H1 (cell line): ENCODE data around the gene CCDC93. TPM values are rescaled to one million over a fixed set of nuclear protein-coding genes. Genes with fewer than 3 reads are reported as not detected.

ENCODE experiments used
- CTCF ChIA-PET: fragments of 300-600 bp; sonication (Branson Sonifier 250); formaldehyde crosslinking; loops from one replicate; lab custom pipeline; 2021; ENCODE audit not compliant: partially characterized antibody; lab: Charles Lee
- POLR2A ChIA-PET: fragments of 300-600 bp; sonication (Branson Sonifier 250); formaldehyde crosslinking; loops from one replicate; lab custom pipeline; 2021; ENCODE audit warnings: inconsistent platforms; ENCODE audit not compliant: partially characterized antibody; lab: Charles Lee
- DNase-seq, 2 experiments: peaks; one replicate each; pipeline versions ENCODE4 v3.0.0 to v3.0.0-alpha.2; 2010 to 2022; ENCODE audit warnings: low spot score in 2 of 2, low read depth in 1 of 2, mixed read lengths in 1 of 2
- FAIRE-seq: peaks from 2 replicates; lab custom pipeline; 2011; peaks lifted over from hg19 to GRCh38; lab: Jason Lieb, UNC
- H2AFZ ChIP-seq: 2 replicates; pipeline ENCODE4 v1.8.1; 2012; ENCODE audit warnings: low read length, inconsistent platforms
- H2AK5ac ChIP-seq: 2 replicates; pipeline ENCODE4 v1.6.1; 2013; ENCODE audit warnings: low read depth, low read length
- H2BK120ac ChIP-seq: replicated peaks from 2 replicates; pipeline ENCODE3; 2013; ENCODE audit warnings: low read depth, low read length, inconsistent platforms
- H2BK12ac ChIP-seq: 2 replicates; pipeline ENCODE4 v1.6.1; 2013; ENCODE audit warnings: low read depth, low read length
- H2BK15ac ChIP-seq: 2 replicates; pipeline ENCODE4 v1.6.1; 2013; ENCODE audit warnings: low read length
- H2BK20ac ChIP-seq: 2 replicates; pipeline ENCODE4 v1.6.1; 2013; ENCODE audit warnings: low read length
- H2BK5ac ChIP-seq: 2 replicates; pipeline ENCODE4 v1.6.1; 2013; ENCODE audit warnings: low read depth, low read length
- H3K14ac ChIP-seq: 2 replicates; pipeline ENCODE4 v1.6.1; 2013; ENCODE audit warnings: inconsistent platforms; ENCODE audit not compliant: insufficient read length
- H3K18ac ChIP-seq: 2 replicates; pipeline ENCODE4 v1.6.1; 2013; ENCODE audit warnings: low read length; ENCODE audit errors: extremely low read depth
- H3K23ac ChIP-seq: 2 replicates; pipeline ENCODE4 v1.6.1; 2013; ENCODE audit warnings: inconsistent platforms; ENCODE audit not compliant: insufficient read length
- H3K23me2 ChIP-seq: 2 replicates; pipeline ENCODE4 v1.6.1; 2013; ENCODE audit warnings: low read depth, low read length
- H3K27ac ChIP-seq: 2 replicates; pipeline ENCODE4 v1.6.1; 2011; ENCODE audit warnings: low read depth, low read length, inconsistent platforms
- H3K27me3 ChIP-seq, 4 experiments: replicated peaks in 1 of 4; 1 replicate in 1 of 4; 2 replicates in 3 of 4; pipeline versions ENCODE4 v1.6.1 to v1.8.1; 2011 to 2013; ENCODE audit warnings: low read length in 3 of 4, mild to moderate bottlenecking in 3 of 4, inconsistent platforms in 2 of 4, mixed read lengths in 2 of 4, moderate library complexity in 1 of 4; ENCODE audit not compliant: control insufficient read depth in 3 of 4, insufficient read depth in 3 of 4; ENCODE audit errors: extremely low read depth in 1 of 4
- H3K36me3 ChIP-seq, 4 experiments: 2 replicates each; pipeline versions ENCODE4 v1.6.1 to v1.8.1; 2011 to 2013; ENCODE audit warnings: mild to moderate bottlenecking in 4 of 4, low read length in 3 of 4, moderate library complexity in 2 of 4, control low read depth in 1 of 4, inconsistent platforms in 1 of 4; ENCODE audit not compliant: insufficient read depth in 4 of 4, control insufficient read depth in 2 of 4
- H3K4ac ChIP-seq: replicated peaks from 2 replicates; pipeline ENCODE3; 2013; ENCODE audit warnings: low read length, low read depth, mixed read lengths, inconsistent platforms; ENCODE audit not compliant: insufficient read length
- H3K4me1 ChIP-seq, 4 experiments: replicated peaks in 1 of 4; 1 replicate in 1 of 4; 2 replicates in 3 of 4; pipeline versions ENCODE4 v1.6.1 to v1.8.1; 2011 to 2013; ENCODE audit warnings: low read length in 3 of 4, inconsistent platforms in 2 of 4, mixed read lengths in 1 of 4; ENCODE audit not compliant: insufficient read depth in 4 of 4, control insufficient read depth in 3 of 4
- H3K4me2 ChIP-seq, 2 experiments: 2 replicates each; pipeline versions ENCODE4 v1.6.1 to v1.8.1; 2011 to 2013; ENCODE audit warnings: low read depth in 2 of 2, low read length in 2 of 2, control low read depth in 1 of 2, inconsistent platforms in 1 of 2, mild to moderate bottlenecking in 1 of 2; ENCODE audit not compliant: insufficient read depth in 1 of 2
- H3K4me3 ChIP-seq, 4 experiments: fragments of 200-600, 300-600 bp in 1 of 4; sonication (generic), shearing (Covaris generic), sonication (Bioruptor Twin) in 1 of 4; 2 replicates each; pipeline versions ENCODE4 v1.5.1 to v1.8.1; 2011 to 2016; ENCODE audit warnings: low read length in 4 of 4, low read depth in 3 of 4, control low read depth in 2 of 4, inconsistent platforms in 2 of 4, mild to moderate bottlenecking in 2 of 4, mixed read lengths in 1 of 4, moderate library complexity in 1 of 4; ENCODE audit not compliant: insufficient read depth in 2 of 4; ENCODE audit errors: extremely low read depth in 1 of 4
- H3K56ac ChIP-seq: replicated peaks from 2 replicates; pipeline ENCODE3; 2013; ENCODE audit warnings: low read depth, mild to moderate bottlenecking, mixed read lengths, low read length, inconsistent platforms; ENCODE audit not compliant: insufficient read length
- H3K79me1 ChIP-seq: 2 replicates; pipeline ENCODE4 v1.6.1; 2013; ENCODE audit warnings: low read depth, low read length, control low read depth
- H3K79me2 ChIP-seq, 2 experiments: 2 replicates each; pipeline versions ENCODE4 v1.6.1 to v1.8.1; 2012 to 2013; ENCODE audit warnings: low read length in 2 of 2, mild to moderate bottlenecking in 2 of 2, inconsistent platforms in 1 of 2; ENCODE audit not compliant: insufficient read depth in 2 of 2, control insufficient read depth in 1 of 2
- H3K9ac ChIP-seq, 4 experiments: replicated peaks in 1 of 4; 1 replicate in 1 of 4; 2 replicates in 3 of 4; pipeline versions ENCODE4 v1.6.1 to v1.8.1; 2011 to 2013; ENCODE audit warnings: low read depth in 3 of 4, low read length in 3 of 4, control low read depth in 2 of 4, mild to moderate bottlenecking in 2 of 4, moderate library complexity in 2 of 4, inconsistent platforms in 1 of 4; ENCODE audit errors: extremely low read depth in 1 of 4
- H3K9me3 ChIP-seq, 2 experiments: 2 replicates each; pipeline versions ENCODE4 v1.6.1 to v1.8.1; 2012 to 2013; ENCODE audit warnings: mild to moderate bottlenecking in 2 of 2, moderate library complexity in 2 of 2, control low read depth in 1 of 2, inconsistent platforms in 1 of 2, low read depth in 1 of 2, low read length in 1 of 2, mixed read lengths in 1 of 2; ENCODE audit not compliant: insufficient read depth in 2 of 2
- H4K20me1 ChIP-seq, 2 experiments: replicated peaks in 1 of 2; 2 replicates each; pipeline versions ENCODE3 to v1.8.1; 2011 to 2013; ENCODE audit warnings: inconsistent platforms in 2 of 2, low read length in 2 of 2, mild to moderate bottlenecking in 1 of 2; ENCODE audit not compliant: insufficient read depth in 2 of 2, control insufficient read depth in 1 of 2
- H4K5ac ChIP-seq: 2 replicates; pipeline ENCODE4 v1.6.1; 2013; ENCODE audit warnings: low read length, low read depth, mixed read lengths, inconsistent platforms; ENCODE audit not compliant: insufficient read length
- H4K8ac ChIP-seq: 2 replicates; pipeline ENCODE4 v1.8.0; 2013; ENCODE audit warnings: mild to moderate bottlenecking, moderate library complexity, low read length, inconsistent platforms; ENCODE audit not compliant: insufficient read depth; ENCODE audit errors: extremely low read depth
- H4K91ac ChIP-seq: replicated peaks from 2 replicates; pipeline ENCODE3; 2013; ENCODE audit warnings: low read length, mixed read lengths, inconsistent platforms; ENCODE audit not compliant: insufficient read length
- ATF3 ChIP-seq: IDR thresholded peaks from 2 replicates; pipeline ENCODE4 v1.6.1; 2011; ENCODE audit warnings: low read depth, mild to moderate bottlenecking, low read length; ENCODE audit not compliant: insufficient read depth
- CTCF ChIP-seq, 3 experiments: IDR thresholded peaks; 1 replicate in 2 of 3; 2 replicates in 1 of 3; pipeline versions ENCODE4 v1.5.1 to v1.6.1; 2011; ENCODE audit warnings: low read length in 3 of 3, mild to moderate bottlenecking in 3 of 3, inconsistent platforms in 2 of 3, low read depth in 1 of 3, moderate library complexity in 1 of 3; ENCODE audit not compliant: insufficient read depth in 1 of 3; ENCODE audit errors: control extremely low read depth in 1 of 3
- EP300 ChIP-seq, 2 experiments: IDR thresholded peaks; 1 replicate in 1 of 2; 2 replicates in 1 of 2; pipeline ENCODE4 v1.6.1; 2011 to 2012; ENCODE audit warnings: low read depth in 2 of 2, low read length in 2 of 2, mild to moderate bottlenecking in 2 of 2, borderline replicate concordance in 1 of 2, inconsistent platforms in 1 of 2, moderate library complexity in 1 of 2
- JUN ChIP-seq: IDR thresholded peaks from 2 replicates; pipeline ENCODE4 v1.6.1; 2011; ENCODE audit warnings: low read depth, mild to moderate bottlenecking, improper control_type of control experiment, low read length
- RNF2 ChIP-seq: fragments of 200-900, 300-1000 bp; sonication (generic); IDR thresholded peaks from 2 replicates; pipeline ENCODE4 v1.7.1; 2016; ENCODE audit warnings: borderline replicate concordance, low read depth, mild to moderate bottlenecking, antibody characterized with exemption, low read length; ENCODE audit not compliant: poor library complexity, severe bottlenecking; ENCODE audit errors: missing control alignments
- SIN3A ChIP-seq, 2 experiments: IDR thresholded peaks in 1 of 2; conservative IDR thresholded peaks in 1 of 2; 2 replicates each; pipeline ENCODE4 v1.6.1; 2011 to 2012; ENCODE audit warnings: low read length in 2 of 2, improper control_type of control experiment in 1 of 2, low read depth in 1 of 2, mild to moderate bottlenecking in 1 of 2
- SRF ChIP-seq: IDR thresholded peaks from 2 replicates; pipeline ENCODE4 v1.6.1; 2011; ENCODE audit warnings: mild to moderate bottlenecking, low read depth, low read length, moderate library complexity
- TAF1 ChIP-seq: IDR thresholded peaks from 2 replicates; pipeline ENCODE4 v1.6.1; 2011; ENCODE audit warnings: mild to moderate bottlenecking, low read depth, low read length
- TBP ChIP-seq: IDR thresholded peaks from 2 replicates; pipeline ENCODE4 v1.6.1; 2011; ENCODE audit warnings: low read depth, low read length, improper control_type of control experiment
- WGBS, 2 experiments: shearing (Covaris generic) in 1 of 2; methylation state at CpG; one replicate each; pipeline versions ENCODE4 v1.1.6 to v1.1.7; 2013 to 2015; ENCODE audit warnings: low lambda C conversion rate in 2 of 2, mixed read lengths in 2 of 2, inconsistent platforms in 1 of 2, low coverage in 1 of 2, missing lambda C conversion rate in 1 of 2; ENCODE audit not compliant: insufficient replicate concordance in 2 of 2, insufficient coverage in 1 of 2, insufficient read length in 1 of 2; ENCODE audit errors: extremely low coverage in 1 of 2, missing lambda C conversion rate in 1 of 2; 5-methylcytosine and 5-hydroxymethylcytosine counted together
- polyA plus RNA-seq, 7 experiments: library from polyadenylated mRNA; depleted of rRNA in 3 of 7; stranded (reverse) in 5 of 7; unstranded in 2 of 7; fragments of >200 nt in 5 of 7; fragments of 200-250 nt in 2 of 7; gene quantifications; 1 replicate in 5 of 7; 2 replicates in 1 of 7; 4 replicates in 1 of 7; pipeline versions ENCODE4 v1.2.1 to v1.2.3, GENCODE V29; 2011 to 2013; ENCODE audit warnings: missing spikeins in 2 of 7, mixed read lengths in 2 of 7
- total RNA-seq: library from RNA; stranded (reverse); fragmentation: NEBNext Ultra II Directional; extraction: Animal tissue kit (Norgen Biotek cat#: 25700); gene quantifications from 2 replicates; pipeline ENCODE4 v1.2.1, GENCODE V29; 2021

The CCDC93 gene
- total and polyA plus RNA-seq, 2 of the 8 experiments (the other 6 are each of a cell fraction or from before 2014, with no cell fraction given): 5.5 to 18.0 TPM

- no peak overlapping the region for H4K5ac ChIP-seq
- DNase-seq (no peak), FAIRE-seq (no peak)
- H3K23ac ChIP-seq: no peak overlapping the region
- ChIA-PET CTCF (interaction anchor here (1.0 to 7.1 kb wide), 6 partner anchors 11 to 42 kb away, joined by 3 to 39 read pairs (median 8); no protein-coding TSS in a partner anchor), POLR2A (no interaction called here)
- no peak overlapping the region for H3K27ac ChIP-seq
- H3K27me3 ChIP-seq: no peaks in the 10 kb centered on the region
- no peaks in the 10 kb centered on the region for H4K20me1 ChIP-seq
- H4K91ac ChIP-seq: no peak overlapping the region
- WGBS, 2 experiments: 93% methylated on average over 3 of the region's 3 CpGs; no CpG with 5 or more reads in 1 of the 2 experiments
- H2AK5ac ChIP-seq: no peak overlapping the region
- no peaks in the 10 kb centered on the region for H3K79me1 ChIP-seq
- H2BK12ac ChIP-seq: no peak overlapping the region
- no peak overlapping the region for H3K4ac ChIP-seq
- H3K18ac ChIP-seq: no peak overlapping the region
- H3K4me3 ChIP-seq: no peak overlapping the region
- H2BK5ac ChIP-seq: no peak overlapping the region
- H2BK20ac ChIP-seq: no peak overlapping the region
- H2BK120ac ChIP-seq: no peak overlapping the region
- no peaks in the 10 kb centered on the region for H3K4me1 ChIP-seq
- H3K14ac ChIP-seq: no peak overlapping the region
- H2BK15ac ChIP-seq: no peak overlapping the region
- H2AFZ ChIP-seq: no peak overlapping the region
- no peak overlapping the region for H3K4me2 ChIP-seq
- H4K8ac ChIP-seq: no peak overlapping the region
- peaks cover 0 to 14% (median 6%) of the 10 kb centered on the region in 4 experiments; a peak in 4 of 8 replicates for H3K36me3 ChIP-seq
- no peak overlapping the region for H3K56ac ChIP-seq
- H3K23me2 ChIP-seq: no peaks in the 10 kb centered on the region
- no peak overlapping the region for H3K9ac ChIP-seq
- no peaks in the 10 kb centered on the region for H3K9me3 ChIP-seq
- no peaks in the 10 kb centered on the region for H3K79me2 ChIP-seq
- TF ChIP-seq TAF1 (no peak), EP300 (IDR thresholded peaks at IDR 0.05; ENCODE audit: borderline replicate concordance in 1 of 2, low read depth in 2 of 2, low read length in 2 of 2) (no peak), CTCF (IDR thresholded peaks at IDR 0.05; ENCODE audit: control extremely low read depth in 1 of 3, insufficient read depth in 1 of 3, low read depth in 1 of 3, low read length in 3 of 3) (no peak), ATF3 (no peak), SIN3A (conservative IDR thresholded peaks at IDR 0.05 in 1 of 2, IDR thresholded peaks at IDR 0.05 in 1 of 2; ENCODE audit: low read depth in 1 of 2, low read length in 2 of 2) (no peak), RNF2 (no peak), JUN (no peak), SRF (no peak), TBP (no peak)
Observed at GRCh38 chr2:117961201-117961600, 52.7 kb downstream of the CCDC93 start.
